AG20443 (cell line): ENCODE measurements around the gene MGAT5B.

Source experiments
- DNase-seq: peaks from one replicate; pipeline ENCODE4 v3.0.0; 2012; ENCODE audit warnings: low spot score, mixed read lengths

Gene MGAT5B

DNA sequence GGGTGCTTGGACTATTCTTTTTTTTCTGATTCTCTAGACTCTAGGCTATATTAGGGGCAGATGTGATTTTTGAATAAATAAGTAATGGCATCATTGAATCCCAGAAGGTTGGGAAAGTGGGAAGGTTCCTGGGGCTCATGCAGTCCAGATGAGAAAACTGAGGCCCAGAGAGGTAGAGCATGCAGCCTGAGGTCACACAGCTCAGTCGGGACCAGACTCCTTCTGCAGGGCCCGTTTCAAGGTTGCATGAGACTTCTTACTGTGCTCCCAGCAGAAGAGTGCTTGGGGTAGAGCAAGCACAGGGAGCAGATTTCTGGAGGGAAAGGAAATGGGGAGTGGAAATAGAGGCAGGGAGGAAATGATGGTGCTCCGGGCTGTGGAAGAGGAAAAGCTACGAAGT, 59.8 kb downstream of the MGAT5B start:
- DNase-seq: no peak

DNA sequence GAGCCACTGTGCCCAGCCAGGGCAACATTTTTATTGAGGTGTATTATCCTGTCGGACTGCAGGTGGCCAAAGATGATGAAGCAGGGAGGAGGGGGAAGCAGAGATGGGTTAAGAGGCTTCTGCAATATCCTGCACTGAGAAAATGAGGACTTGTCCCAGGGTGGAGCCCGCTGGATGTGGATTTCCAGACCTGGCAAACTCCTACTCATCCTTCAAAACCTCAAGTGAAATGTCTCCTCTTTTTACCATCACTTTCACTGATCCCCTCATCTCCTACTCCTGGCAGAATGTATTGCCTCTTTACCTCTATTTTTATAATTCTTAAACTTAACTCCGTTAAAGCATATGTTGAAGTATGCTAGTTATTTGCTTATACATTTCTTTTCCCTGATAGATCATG, 60.9 kb downstream of the MGAT5B start:
- DNase-seq: no peak

DNA sequence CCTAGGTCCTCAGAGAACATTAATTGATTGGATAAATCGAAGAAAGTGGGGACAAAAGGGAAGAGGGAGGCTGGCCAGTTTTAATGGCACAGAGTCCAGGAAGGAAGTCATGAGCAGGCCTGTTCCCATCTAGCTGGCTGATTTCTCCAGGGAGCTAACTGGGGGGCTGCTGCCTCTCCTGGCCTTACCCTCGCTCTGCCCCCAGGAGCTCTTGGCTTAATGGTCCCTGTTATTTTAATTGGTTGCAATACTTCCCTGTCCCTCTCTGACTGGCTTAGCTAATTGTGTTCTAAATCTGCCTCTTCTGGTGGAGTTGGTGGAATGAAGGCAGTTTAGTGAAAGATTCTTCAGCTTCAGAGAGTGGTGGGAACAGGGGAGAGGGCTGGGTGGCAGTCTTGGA, 61.4 kb downstream of the MGAT5B start:
- DNase-seq: no peak

- DNase-seq: no peak
Observed at GRCh38 chr17:76930107-76930506, 61.9 kb downstream of the MGAT5B start.

DNA sequence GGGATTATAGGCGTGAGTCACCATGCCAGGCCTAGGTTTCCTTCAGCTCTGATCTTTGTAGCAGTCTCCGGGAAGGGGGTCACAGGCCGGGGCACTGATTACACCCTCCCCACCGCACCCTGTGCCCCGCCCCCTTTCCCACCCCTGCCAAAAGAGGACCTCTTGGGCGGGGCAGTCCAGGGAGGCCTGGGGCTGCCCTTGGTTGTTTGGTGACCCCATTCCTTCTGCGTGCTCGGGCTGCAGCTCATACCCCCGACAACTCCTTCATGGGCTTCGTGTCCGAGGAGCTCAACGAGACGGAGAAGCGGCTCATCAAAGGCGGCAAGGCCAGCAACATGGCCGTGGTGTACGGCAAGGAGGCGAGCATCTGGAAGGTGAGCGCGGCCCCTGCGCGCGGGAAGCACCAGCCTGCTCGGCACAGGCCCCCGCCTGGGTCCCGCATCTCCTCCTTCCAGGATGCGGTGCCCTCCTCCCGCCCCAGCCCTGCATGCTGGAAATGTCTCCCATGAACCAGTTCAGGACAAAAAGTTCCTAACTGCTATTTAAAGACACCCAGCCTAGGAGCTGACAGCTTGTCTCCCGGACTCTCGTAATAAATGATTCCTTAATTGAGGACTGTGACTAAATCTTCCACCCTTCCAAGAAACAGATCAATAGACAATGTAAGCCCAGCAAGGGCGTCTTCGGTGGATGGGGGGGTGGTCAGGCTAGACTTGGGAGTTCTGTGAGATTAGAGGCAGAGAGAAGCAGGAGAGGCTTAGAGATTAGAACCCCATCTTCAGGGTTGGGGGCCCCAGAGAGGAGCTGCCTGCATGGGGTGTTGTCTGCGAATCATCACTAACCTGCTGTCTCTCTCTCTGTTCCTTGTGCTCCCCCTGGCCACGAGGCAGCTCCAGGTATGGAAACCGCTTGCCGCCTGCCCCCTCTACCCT, 64.5 kb downstream of the MGAT5B start:
- DNase-seq: no peak

- DNase-seq: no peak
Observed at GRCh38 chr17:76934561-76935320, 66.5 kb downstream of the MGAT5B start.

DNA sequence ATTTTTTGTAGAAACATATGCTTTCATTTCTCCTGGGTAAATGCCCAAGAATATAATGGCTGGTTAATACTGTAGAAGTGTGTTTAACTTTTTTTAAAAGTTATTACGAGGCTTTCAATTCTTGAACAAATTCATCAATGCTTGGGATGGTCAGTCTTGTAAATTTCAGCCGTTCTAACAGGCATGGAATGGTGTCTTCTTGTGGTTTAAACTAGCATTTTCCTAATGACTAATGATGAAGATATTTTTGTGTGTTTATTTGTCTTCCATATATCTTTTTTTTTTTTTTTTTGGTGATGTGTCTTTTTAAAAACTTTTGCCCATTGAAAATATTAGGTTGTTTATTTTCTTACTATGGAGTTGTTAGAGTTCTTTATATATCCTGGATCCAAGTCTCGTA, 67.1 kb downstream of the MGAT5B start:
- no peak for DNase-seq

DNA sequence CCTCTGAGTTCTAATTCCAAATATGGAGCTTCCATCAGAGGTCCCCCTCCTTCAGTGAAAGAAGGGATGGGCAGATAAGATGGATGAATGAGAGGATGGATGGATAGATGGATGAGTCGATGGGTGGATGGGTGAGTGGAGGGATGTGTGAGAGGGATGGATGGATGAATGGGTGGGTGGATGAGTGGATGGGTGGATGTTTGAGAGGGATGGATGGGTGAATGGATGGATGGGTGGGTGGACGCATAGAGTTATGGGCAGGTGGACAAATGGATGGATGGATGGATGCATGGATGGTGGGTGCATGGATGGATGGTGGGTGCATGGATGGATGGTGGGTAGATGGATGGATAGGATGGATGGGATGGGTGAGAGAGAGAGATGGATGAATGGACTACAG, 69.0 kb downstream of the MGAT5B start:
- DNase-seq: no peak

DNA sequence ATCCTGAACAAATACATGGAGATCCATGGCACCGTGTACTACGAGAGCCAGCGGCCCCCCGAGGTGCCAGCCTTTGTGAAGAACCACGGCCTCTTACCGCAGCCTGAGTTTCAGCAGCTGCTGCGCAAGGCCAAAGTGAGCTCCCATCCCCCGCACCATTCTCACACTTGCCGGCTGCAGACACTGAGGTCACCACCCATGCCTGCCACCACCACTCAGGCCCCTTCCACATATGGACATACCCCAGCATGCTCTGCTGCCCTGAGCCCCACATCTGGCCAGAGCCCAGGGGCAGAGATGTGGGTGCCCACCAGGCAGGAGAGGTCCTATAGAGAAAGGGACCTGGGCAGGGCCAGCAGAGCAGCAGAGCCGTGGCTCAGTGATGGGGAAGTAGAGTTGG, 69.8 kb downstream of the MGAT5B start:
- DNase-seq: no peak

- no peak for DNase-seq
Observed at GRCh38 chr17:76940295-76940694, 72.1 kb downstream of the MGAT5B start.

GRCh38 chr17:76940738-76941350, 72.6 kb downstream of the MGAT5B start:
- DNase-seq: no peak

- DNase-seq: no peak
Observed at GRCh38 chr17:76943202-76943601, 75.0 kb downstream of the MGAT5B start.

- DNase-seq: no peak
Observed at GRCh38 chr17:76943781-76944213, 75.6 kb downstream of the MGAT5B start.

GRCh38 chr17:76944477-76944876, 76.3 kb downstream of the MGAT5B start:
- no peak for DNase-seq

GRCh38 chr17:76946111-76946771, 78.0 kb downstream of the MGAT5B start:
- DNase-seq: no peak

DNA sequence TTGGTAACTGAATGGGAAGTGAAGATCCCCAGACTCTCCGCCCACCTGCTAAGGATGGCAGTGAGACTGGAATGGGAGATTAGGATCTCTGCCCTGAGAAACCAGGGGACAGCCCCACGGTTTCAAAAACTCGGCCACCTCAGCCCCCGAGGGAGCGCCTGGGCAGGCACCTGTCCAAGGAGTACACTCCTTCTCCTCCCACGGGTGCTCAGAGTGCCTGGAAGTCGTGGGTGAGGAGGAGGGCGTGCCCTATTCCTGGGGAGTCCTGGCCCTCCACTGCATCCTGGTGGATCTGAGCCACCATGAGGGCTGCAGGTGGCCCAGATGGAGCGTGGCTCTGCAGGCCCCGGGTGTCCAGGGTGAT, 78.5 kb downstream of the MGAT5B start:
- no peak for DNase-seq

DNA sequence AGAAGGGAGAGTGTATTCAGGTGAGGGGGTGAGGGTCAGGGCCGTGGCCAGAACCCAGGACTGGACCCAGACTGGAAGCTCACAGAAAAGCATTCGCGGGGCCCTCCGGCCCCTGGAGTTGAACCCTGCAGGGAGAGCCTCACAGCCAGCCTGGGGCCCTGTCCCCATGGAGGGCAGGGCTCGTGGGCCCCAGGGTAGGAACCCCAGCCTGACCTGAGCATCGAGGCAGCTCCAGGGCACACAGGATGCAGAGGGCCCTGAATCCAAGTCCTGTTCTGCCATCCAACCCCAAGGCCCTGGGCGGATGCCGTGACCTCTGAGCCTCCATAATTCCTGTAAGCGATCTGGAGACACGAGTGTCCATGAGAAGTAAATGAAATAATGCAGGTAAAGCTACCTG, 79.1 kb downstream of the MGAT5B start:
- no peak for DNase-seq

- no peak for DNase-seq
Observed at GRCh38 chr17:76947771-76948170, 79.6 kb downstream of the MGAT5B start.

DNA sequence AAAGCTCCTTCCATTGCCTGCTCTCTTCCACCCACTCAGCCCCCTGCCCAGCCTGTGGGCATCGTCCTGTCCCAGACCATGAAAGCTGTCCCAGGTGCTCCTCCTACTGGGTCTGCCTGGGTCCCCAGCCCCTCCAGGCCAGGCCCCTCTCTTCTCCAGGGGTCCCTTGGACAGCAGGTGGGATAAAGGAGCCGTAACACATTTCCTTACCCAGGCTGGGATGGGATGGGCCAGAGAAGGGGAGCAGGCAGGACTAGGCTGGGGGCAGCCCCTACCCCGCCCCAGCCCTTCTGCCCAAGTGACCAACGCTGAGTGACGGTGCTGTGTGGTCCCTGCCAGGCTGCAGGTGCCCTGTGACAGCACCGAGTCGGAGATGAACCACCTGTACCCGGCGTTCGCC, 80.1 kb downstream of the MGAT5B start:
- DNase-seq: no peak

DNA sequence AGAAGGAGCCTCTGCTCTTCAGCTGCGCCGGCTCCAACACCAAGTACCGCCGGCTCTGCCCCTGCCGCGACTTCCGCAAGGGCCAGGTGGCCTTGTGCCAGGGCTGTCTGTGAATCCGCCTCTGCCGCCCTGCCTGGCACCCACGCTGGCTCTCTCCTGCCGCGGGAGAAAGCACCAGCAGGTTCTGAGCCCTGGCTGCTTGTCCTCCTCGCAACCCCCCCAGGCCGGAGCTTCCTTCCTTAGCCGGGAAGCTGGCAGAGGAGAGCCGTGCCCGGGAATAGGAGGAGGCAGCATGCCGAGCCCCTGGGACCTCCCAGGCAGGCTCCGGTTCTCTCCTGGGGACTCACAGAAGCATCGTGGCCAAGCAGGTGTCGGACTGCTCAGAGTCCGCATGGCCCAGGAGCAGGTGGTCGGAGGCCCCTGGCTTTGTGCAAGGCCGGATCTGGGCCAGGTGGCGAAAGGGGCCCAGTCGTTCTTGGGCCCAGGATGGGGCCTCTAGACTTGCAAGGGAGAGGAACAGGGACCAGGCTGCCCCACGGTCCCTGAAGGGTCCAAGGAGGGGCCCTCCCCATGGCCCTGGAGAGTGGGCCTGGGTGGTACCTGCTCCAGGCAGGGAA, 80.6 kb downstream of the MGAT5B start:
- DNase-seq: no peak

- no peak for DNase-seq
Observed at GRCh38 chr17:76949913-76950695, 81.9 kb downstream of the MGAT5B start.
